ENCODE measurements around the gene WNK1. TPM values are rescaled to one million over a fixed set of nuclear protein-coding genes. Genes with fewer than 3 reads are reported as not detected.
"Not testable (repeated sequence)": the region's sequence is repeated elsewhere in the genome, so short reads cannot be mapped to it uniquely, and the experiment has no call there.

WNK1 gene
- total and polyA plus RNA-seq, 12 donors: 14.2 to 315 (median 123) TPM

- WGBS, 4 donors: 95 to 99% (median 97%) methylated on average over 5 of the region's 5 CpGs
- Histone ChIP-seq H3K27ac (no peak overlapping the region), H3K27me3 (no peaks in the 10 kb centered on the region), H3K9me3 (replicated peaks in 1 of 3) (no peaks in the 10 kb centered on the region), H3K4me1 (replicated peaks in 1 of 2) (no peaks in the 10 kb centered on the region), H3K36me3 (replicated peaks in 1 of 2) (peaks cover 0 to 50% of the 10 kb centered on the region in 2 donors), H3K4me3 (no peak overlapping the region)
- intact Hi-C loops (cut with DNase I): no loop called here
- TF ChIP-seq CTCF (IDR thresholded peaks at IDR 0.05): no peak
- no peak for TF ChIP-seq POLR2A (IDR thresholded peaks at IDR 0.05)
- no peak for DNase-seq
Observed at GRCh38 chr12:931060-931459, 178.7 kb downstream of the WNK1 start.

- 68 to 92% (median 85%) methylated on average over 4 of the region's 4 CpGs for WGBS, 4 donors
- intact Hi-C loops (cut with DNase I): no loop called here
- no peak for TF ChIP-seq CTCF (IDR thresholded peaks at IDR 0.05)
- TF ChIP-seq POLR2A (IDR thresholded peaks at IDR 0.05): no peak
- Histone ChIP-seq H3K36me3 (replicated peaks in 1 of 2) (peaks cover 0 to 45% of the 10 kb centered on the region in 2 donors), H3K4me1 (replicated peaks in 1 of 2) (no peaks in the 10 kb centered on the region), H3K27me3 (no peaks in the 10 kb centered on the region), H3K4me3 (no peak overlapping the region), H3K27ac (no peak overlapping the region), H3K9me3 (replicated peaks in 1 of 3) (no peaks in the 10 kb centered on the region)
- DNase-seq: no peak
Observed at GRCh38 chr12:931591-931990, 179.2 kb downstream of the WNK1 start.

GRCh38 chr12:935891-936290 is 183.5 kb downstream of the WNK1 start:
- DNase-seq; H3K4me1 ChIP-seq (replicated peaks in 1 of 2); H3K9me3 ChIP-seq (replicated peaks in 1 of 3); H3K27me3 ChIP-seq; H3K4me3 ChIP-seq; H3K27ac ChIP-seq; intact Hi-C loops (cut with DNase I): not testable (repeated sequence)
- peaks cover 0 to 11% of the 10 kb centered on the region in 2 donors for H3K36me3 ChIP-seq (replicated peaks in 1 of 2)
- WGBS, 4 donors: 95 to 99% (median 97%) methylated on average over 12 of the region's 12 CpGs

GRCh38 chr12:936377-937345 is 184.3 kb downstream of the WNK1 start:
- DNase-seq: no peak
- no peaks in the 10 kb centered on the region for H3K9me3 ChIP-seq (replicated peaks in 1 of 3)
- TF ChIP-seq CTCF (IDR thresholded peaks at IDR 0.05) (no peak), POLR2A (IDR thresholded peaks at IDR 0.05) (no peak)
- peaks cover 0 to 6% of the 10 kb centered on the region in 2 donors for H3K36me3 ChIP-seq (replicated peaks in 1 of 2)
- H3K27me3 ChIP-seq: no peaks in the 10 kb centered on the region
- H3K27ac ChIP-seq: no peak overlapping the region
- no peaks in the 10 kb centered on the region for H3K4me1 ChIP-seq (replicated peaks in 1 of 2)
- intact Hi-C loops (cut with DNase I): no loop called here
- WGBS, 4 donors: 86% methylated on average over 8 of the region's 8 CpGs
- H3K4me3 ChIP-seq: no peak overlapping the region

Measured in adrenal gland (tissue), 12 donors.